HepG2 (cell line): ENCODE measurements around the gene HELZ.

Source experiments
- EP300 ChIP-seq, 3 experiments: sonication (generic) in 1 of 3; formaldehyde crosslinking in 1 of 3; IDR thresholded peaks; 2 replicates each; pipeline versions ENCODE4 v1.5.1 to v1.6.1; 2011 to 2020; ENCODE audit warnings: low read depth in 2 of 3, low read length in 2 of 3, borderline replicate concordance in 1 of 3, improper control_type of control experiment in 1 of 3, mild to moderate bottlenecking in 1 of 3, missing genetic modification reagents in 1 of 3, moderate library complexity in 1 of 3
- PHB2 ChIP-seq: fragments of 450-650 bp; IDR thresholded peaks from 2 replicates; pipeline ENCODE4 v1.6.1; 2018; ENCODE audit not compliant: partially characterized antibody
- SP5 ChIP-seq: IDR thresholded peaks from 2 replicates; pipeline ENCODE4 v1.6.1; 2016; ENCODE audit warnings: low read depth, borderline replicate concordance
- TOE1 ChIP-seq: sonication (generic); formaldehyde crosslinking; IDR thresholded peaks from 2 replicates; pipeline ENCODE4 v1.4.0; 2020; ENCODE audit warnings: mild to moderate bottlenecking, missing genetic modification reagents
- YY1 ChIP-seq: IDR thresholded peaks from 2 replicates; pipeline ENCODE4 v1.6.1; 2011; ENCODE audit warnings: low read length, low read depth, moderate library complexity, mild to moderate bottlenecking; ENCODE audit not compliant: insufficient read depth, insufficient replicate concordance
- ZNF747 ChIP-seq: sonication (generic); formaldehyde crosslinking; IDR thresholded peaks from 2 replicates; pipeline ENCODE4 v1.8.1; 2023; ENCODE audit warnings: missing genetic modification reagents, mild to moderate bottlenecking, borderline replicate concordance

DNA sequence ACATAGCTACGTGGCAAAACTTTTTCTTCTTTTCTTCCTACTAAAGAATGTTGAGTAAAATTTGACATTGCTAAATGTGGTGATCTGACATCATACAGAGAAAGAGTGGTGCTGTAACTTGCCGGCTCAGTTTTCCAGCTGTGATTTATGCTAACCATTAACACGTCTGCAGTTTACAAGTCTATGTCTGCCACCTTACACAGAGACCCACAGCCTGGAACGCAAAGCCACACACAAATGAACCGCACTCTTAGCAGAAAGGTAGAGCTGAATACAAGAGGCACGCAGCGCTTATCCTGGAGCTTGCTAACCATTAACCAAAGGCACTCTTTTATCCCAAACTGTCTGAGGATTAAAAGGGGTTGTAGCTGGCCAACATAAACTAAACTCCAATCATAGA, 168.7 kb downstream of the HELZ start:
- TF ChIP-seq ZNF747 = no peak
- no peak for TF ChIP-seq YY1
- TF ChIP-seq EP300 (IDR thresholded peaks at IDR 0.05; ENCODE audit: low read depth in 2 of 2, low read length in 2 of 2) = no peak
- no peak for TF ChIP-seq EP300 (CRISPR knock-in tag; IDR thresholded peaks at IDR 0.05; ENCODE audit: borderline replicate concordance)
- no peak for TF ChIP-seq SP5 (CRISPR knock-in tag)
- TF ChIP-seq PHB2 = no peak
- TF ChIP-seq TOE1 = no peak
